Fibroblast of lung (primary cell): ENCODE data around the gene GUCY2D.
"Not testable (repeated sequence)": the region's sequence is repeated elsewhere in the genome, so short reads cannot be mapped to it uniquely, and the experiment has no call there.

ENCODE experiments used
- EZH2 ChIP-seq: IDR thresholded peaks from 2 replicates; pipeline ENCODE4 v1.5.1; 2012; ENCODE audit warnings: low read length, control low read depth, mild to moderate bottlenecking; ENCODE audit errors: missing control alignments
- TF ChIP-seq, protein P1 (sequence below), 2 donors: IDR thresholded peaks in 1 of 2; conservative IDR thresholded peaks in 1 of 2; 1 replicate in 1 of 2; 2 replicates in 1 of 2; pipeline ENCODE4 v1.5.1; 2011 to 2012; ENCODE audit warnings: low read length in 2 of 2, control low read depth in 1 of 2, inconsistent platforms in 1 of 2, low read depth in 1 of 2, mild to moderate bottlenecking in 1 of 2

- TF ChIP-seq EZH2 = not testable (repeated sequence)
- TF ChIP-seq, protein P1, sequence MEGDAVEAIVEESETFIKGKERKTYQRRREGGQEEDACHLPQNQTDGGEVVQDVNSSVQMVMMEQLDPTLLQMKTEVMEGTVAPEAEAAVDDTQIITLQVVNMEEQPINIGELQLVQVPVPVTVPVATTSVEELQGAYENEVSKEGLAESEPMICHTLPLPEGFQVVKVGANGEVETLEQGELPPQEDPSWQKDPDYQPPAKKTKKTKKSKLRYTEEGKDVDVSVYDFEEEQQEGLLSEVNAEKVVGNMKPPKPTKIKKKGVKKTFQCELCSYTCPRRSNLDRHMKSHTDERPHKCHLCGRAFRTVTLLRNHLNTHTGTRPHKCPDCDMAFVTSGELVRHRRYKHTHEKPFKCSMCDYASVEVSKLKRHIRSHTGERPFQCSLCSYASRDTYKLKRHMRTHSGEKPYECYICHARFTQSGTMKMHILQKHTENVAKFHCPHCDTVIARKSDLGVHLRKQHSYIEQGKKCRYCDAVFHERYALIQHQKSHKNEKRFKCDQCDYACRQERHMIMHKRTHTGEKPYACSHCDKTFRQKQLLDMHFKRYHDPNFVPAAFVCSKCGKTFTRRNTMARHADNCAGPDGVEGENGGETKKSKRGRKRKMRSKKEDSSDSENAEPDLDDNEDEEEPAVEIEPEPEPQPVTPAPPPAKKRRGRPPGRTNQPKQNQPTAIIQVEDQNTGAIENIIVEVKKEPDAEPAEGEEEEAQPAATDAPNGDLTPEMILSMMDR (conservative IDR thresholded peaks at IDR 0.05 in 1 of 2, IDR thresholded peaks at IDR 0.05 in 1 of 2; ENCODE audit: low read depth in 1 of 2, low read length in 2 of 2) = not testable (repeated sequence)
Observed at GRCh38 chr17:8024161-8024560, 21.7 kb downstream of the GUCY2D start.
